ENCODE measurements around the gene ADSL. TPM values are rescaled to one million over a fixed set of nuclear protein-coding genes. Genes with fewer than 3 reads are reported as not detected.

Gene ADSL
- polyA plus RNA-seq, 1 donor, result 83.9 TPM

DNA sequence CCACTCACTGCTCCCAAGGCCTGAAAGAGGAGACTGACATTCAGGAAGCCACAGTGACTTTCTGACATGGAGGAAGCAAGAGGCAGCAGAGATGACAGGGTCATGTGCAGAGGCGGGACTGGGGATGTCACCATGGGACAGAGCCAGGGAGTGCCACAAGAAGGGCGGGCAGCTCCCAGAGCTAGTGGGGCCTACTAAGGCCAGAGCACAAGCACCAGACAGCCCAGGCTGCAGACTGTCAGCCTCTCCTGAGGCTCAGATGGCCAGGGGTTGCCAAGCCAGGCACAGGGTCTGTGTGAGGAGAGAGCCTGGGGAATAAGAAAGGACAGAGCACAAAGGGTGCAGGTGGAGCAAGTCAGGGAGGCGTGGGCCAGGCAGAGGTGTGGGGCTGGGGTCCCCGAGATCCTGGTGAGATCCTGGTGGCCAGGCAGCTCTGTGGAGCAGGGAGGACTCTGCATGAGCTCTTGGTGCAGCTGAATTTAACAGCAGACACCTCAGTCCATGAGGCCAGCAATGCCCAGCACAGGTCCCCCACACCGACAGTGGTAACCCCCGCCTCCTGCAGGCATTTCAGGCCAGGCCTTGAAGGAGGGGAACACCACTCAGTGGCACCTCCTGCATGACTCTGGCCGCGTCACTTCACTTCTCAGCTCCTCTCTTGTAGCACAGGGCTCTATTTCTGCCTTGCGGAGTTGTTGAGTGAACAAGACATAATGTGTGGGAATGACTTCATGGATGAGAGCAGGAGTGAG, 76.4 kb downstream of the ADSL start:
- H3K9me3 ChIP-seq (ENCODE audit: control insufficient read depth, low read depth, low read length), result peaks cover 9% of the 10 kb centered on the region
- no peaks in the 10 kb centered on the region for H3K4me1 ChIP-seq (ENCODE audit: control insufficient read depth, insufficient read depth, low read length)
- peaks cover 93% of the 10 kb centered on the region for H3K36me3 ChIP-seq (ENCODE audit: control insufficient read depth, insufficient read depth, low read length)
- no peaks in the 10 kb centered on the region for H3K27me3 ChIP-seq (ENCODE audit: control insufficient read depth, insufficient read depth, low read length)
- H3K27ac ChIP-seq (ENCODE audit: low read length), result no peak overlapping the region
- WGBS (ENCODE audit: insufficient coverage, low lambda C conversion rate), result no CpG with 5 or more reads among the region's 9 CpGs
- DNase-seq, result no peak
- H3K4me3 ChIP-seq (ENCODE audit: low read length), result no peak overlapping the region

DNA sequence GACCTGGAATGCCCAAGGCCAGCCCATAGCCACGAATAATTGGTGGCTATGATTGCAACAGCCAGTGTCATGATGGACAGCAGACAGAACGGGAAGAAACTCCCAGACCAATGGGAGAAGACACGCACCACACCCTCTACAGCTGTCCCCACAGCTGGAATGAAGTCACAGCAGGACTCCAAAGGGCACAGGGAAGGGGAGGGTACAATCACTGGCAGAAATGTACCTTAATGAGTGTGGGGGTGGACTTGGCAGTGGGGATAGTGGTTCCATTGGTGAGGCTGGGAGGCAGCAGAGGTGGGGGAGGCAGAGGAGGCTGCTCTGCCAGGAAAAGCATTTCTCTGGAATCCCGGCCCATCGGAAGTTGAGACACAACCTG, 77.0 kb downstream of the ADSL start:
- Histone ChIP-seq H3K9me3 (ENCODE audit: control insufficient read depth, low read depth, low read length) (peaks cover 8% of the 10 kb centered on the region), H3K27ac (ENCODE audit: low read length) (no peak overlapping the region), H3K4me3 (ENCODE audit: low read length) (no peak overlapping the region), H3K27me3 (ENCODE audit: control insufficient read depth, insufficient read depth, low read length) (no peaks in the 10 kb centered on the region), H3K4me1 (ENCODE audit: control insufficient read depth, insufficient read depth, low read length) (no peaks in the 10 kb centered on the region), H3K36me3 (ENCODE audit: control insufficient read depth, insufficient read depth, low read length) (peaks cover 93% of the 10 kb centered on the region)
- DNase-seq, result no peak
- WGBS (ENCODE audit: insufficient coverage, low lambda C conversion rate), result no CpG with 5 or more reads among the region's 5 CpGs

DNA sequence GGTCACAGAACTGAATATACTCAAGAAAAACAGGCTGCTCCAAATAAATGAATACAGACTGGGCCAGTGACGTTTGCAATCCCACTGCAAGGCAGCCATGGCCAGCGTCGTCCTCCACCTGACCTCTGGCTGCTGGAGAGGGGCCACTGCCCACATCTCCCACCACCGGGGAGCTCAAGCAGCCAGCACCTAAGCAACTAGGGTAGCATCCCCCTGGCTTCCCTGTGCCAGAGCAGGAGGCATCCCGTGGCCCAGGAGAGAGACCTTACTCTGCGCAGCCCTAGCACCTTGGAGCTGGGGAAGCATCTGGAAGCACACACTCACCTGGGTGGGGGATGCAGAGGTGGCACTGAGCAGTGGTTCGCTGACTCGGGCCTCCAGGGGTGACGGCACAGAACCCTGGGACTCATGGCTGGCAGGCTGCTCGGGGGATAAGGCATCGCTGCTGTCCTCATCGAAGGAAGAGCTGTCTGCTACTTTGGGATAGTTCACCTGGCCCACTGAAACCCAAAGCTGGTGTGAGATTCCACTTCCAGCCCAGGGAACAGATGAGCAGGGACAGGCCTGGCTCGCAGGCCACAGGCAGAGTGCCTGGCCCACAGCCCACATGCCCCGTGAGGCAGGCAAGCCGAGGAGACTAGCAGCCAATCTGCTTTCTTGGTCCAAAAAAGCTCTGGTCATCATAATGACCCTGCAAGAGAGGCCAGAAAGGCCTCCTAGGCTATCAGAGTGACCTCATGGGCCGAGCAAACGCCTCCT, 77.8 kb downstream of the ADSL start:
- peaks cover 92% of the 10 kb centered on the region for H3K36me3 ChIP-seq (ENCODE audit: control insufficient read depth, insufficient read depth, low read length)
- no peak overlapping the region for H3K4me3 ChIP-seq (ENCODE audit: low read length)
- H3K4me1 ChIP-seq (ENCODE audit: control insufficient read depth, insufficient read depth, low read length), result no peaks in the 10 kb centered on the region
- DNase-seq, result no peak
- no peaks in the 10 kb centered on the region for H3K27me3 ChIP-seq (ENCODE audit: control insufficient read depth, insufficient read depth, low read length)
- 90% methylated on average over 2 of the region's 17 CpGs for WGBS (ENCODE audit: insufficient coverage, low lambda C conversion rate)
- H3K27ac ChIP-seq (ENCODE audit: low read length), result no peak overlapping the region
- H3K9me3 ChIP-seq (ENCODE audit: control insufficient read depth, low read depth, low read length), result peaks cover under 1% of the 10 kb centered on the region

DNA sequence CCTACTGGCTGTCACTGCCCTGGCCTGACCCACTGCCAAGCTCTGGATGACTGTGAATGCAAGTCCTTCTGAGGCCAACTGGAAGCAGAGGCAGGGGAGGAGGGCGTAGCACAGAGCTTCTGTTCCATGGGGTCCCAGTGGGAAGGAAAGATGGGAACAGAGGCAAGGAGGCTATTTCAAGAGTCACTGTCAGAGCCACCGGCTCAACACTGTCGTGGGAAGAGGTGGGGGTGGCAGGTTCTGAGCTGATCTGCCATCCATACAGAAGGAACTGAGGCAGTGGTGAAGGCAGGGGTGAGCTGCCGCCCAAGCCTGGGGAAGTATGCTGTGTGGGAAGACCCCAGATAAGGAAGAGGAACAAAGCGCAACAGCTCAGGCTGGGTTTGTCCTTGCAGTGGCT, 78.8 kb downstream of the ADSL start:
- no peak for DNase-seq
- no peak overlapping the region for H3K4me3 ChIP-seq (ENCODE audit: low read length)
- H3K9me3 ChIP-seq (ENCODE audit: control insufficient read depth, low read depth, low read length), result no peaks in the 10 kb centered on the region
- H3K27me3 ChIP-seq (ENCODE audit: control insufficient read depth, insufficient read depth, low read length), result no peaks in the 10 kb centered on the region
- no peaks in the 10 kb centered on the region for H3K4me1 ChIP-seq (ENCODE audit: control insufficient read depth, insufficient read depth, low read length)
- H3K36me3 ChIP-seq (ENCODE audit: control insufficient read depth, insufficient read depth, low read length), result peaks cover 91% of the 10 kb centered on the region
- no CpG with 5 or more reads among the region's 5 CpGs for WGBS (ENCODE audit: insufficient coverage, low lambda C conversion rate)
- H3K27ac ChIP-seq (ENCODE audit: low read length), result no peak overlapping the region

DNA sequence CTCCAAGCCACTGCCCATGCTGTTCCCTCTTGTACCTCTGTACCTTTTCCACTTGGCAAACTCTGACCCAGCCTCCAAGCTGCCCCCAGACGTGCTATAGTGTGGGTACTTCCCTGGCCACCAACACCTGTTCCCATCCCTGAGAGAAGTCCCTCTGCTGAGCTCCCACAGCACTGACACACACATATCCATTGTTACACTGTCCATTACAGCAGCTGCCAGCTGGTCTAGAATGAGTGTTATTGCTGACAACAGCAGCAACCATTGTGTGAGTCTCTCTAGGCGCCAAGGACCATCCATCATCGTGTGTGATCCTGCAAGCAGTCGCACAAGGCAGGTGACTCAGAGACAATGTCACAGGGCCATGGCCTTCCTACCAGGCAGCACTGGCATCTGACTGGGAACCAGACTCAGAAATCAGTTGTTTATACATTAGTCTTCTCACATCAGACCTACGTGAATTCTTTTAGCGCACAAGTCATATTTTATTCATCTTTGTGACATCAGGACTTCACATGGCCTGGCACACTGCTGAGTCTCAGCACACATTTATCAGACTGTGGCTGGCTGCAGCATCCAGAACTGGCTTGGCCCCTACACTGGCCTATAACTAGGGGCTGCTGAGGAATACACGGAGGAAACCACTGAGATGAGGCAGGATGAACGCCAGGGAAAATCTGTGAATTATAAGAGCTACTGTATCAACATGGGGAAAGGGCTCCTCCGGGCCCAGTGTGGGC, 80.5 kb downstream of the ADSL start:
- Histone ChIP-seq H3K4me1 (ENCODE audit: control insufficient read depth, insufficient read depth, low read length) (no peaks in the 10 kb centered on the region), H3K9me3 (ENCODE audit: control insufficient read depth, low read depth, low read length) (no peaks in the 10 kb centered on the region), H3K4me3 (ENCODE audit: low read length) (no peak overlapping the region), H3K27ac (ENCODE audit: low read length) (no peak overlapping the region), H3K36me3 (ENCODE audit: control insufficient read depth, insufficient read depth, low read length) (peaks cover 84% of the 10 kb centered on the region), H3K27me3 (ENCODE audit: control insufficient read depth, insufficient read depth, low read length) (no peaks in the 10 kb centered on the region)
- WGBS (ENCODE audit: insufficient coverage, low lambda C conversion rate), result 80% methylated on average over 1 of the region's 9 CpGs
- no peak for DNase-seq

DNA sequence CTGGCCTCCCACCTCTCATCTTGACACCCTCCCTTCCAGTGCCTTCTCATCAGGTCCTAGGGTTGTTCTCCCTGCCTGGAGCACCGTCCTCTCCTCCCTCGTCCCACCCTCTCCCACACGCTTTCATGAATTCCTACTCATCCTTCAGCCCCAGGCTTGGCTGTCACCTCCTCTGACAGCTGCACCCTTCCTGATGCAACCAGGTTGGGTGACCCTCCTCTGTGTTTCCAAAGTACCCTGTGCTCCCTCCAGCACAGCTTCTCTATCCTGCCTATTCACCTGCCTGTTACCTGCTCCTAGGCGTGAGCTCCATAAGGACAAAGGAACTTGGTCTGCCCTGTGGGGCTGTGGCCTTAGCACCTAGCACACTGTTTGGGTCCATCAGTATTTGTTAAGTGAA, 82.5 kb downstream of the ADSL start:
- Histone ChIP-seq H3K27me3 (ENCODE audit: control insufficient read depth, insufficient read depth, low read length) (no peaks in the 10 kb centered on the region), H3K4me1 (ENCODE audit: control insufficient read depth, insufficient read depth, low read length) (no peaks in the 10 kb centered on the region), H3K4me3 (ENCODE audit: low read length) (no peak overlapping the region), H3K9me3 (ENCODE audit: control insufficient read depth, low read depth, low read length) (no peaks in the 10 kb centered on the region), H3K36me3 (ENCODE audit: control insufficient read depth, insufficient read depth, low read length) (peaks cover 66% of the 10 kb centered on the region), H3K27ac (ENCODE audit: low read length) (no peak overlapping the region)
- DNase-seq, result no peak
- WGBS (ENCODE audit: insufficient coverage, low lambda C conversion rate), result 93% methylated on average over 3 of the region's 4 CpGs

DNA sequence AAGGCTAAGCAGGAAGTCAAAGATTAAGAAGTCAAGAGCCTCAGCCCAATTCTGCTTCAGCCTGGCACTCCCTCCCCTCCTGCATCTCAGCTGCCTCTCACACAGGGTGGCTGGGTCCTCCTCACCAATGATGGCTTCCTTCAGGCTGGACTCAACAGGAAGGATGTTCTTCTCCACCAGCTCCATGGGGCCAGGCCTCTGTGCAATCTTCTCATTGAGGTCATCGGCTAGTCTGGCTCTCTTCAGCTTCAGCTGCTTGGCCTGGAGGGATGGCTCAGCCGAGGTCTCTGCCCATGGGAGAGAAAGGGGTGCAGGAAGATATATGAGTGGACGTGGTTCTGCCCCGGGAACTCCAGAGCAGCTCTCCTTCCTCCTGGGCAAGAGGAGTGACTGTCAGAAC, 83.2 kb downstream of the ADSL start:
- H3K9me3 ChIP-seq (ENCODE audit: control insufficient read depth, low read depth, low read length), result no peaks in the 10 kb centered on the region
- DNase-seq, result no peak
- no CpG with 5 or more reads among the region's 4 CpGs for WGBS (ENCODE audit: insufficient coverage, low lambda C conversion rate)
- H3K27ac ChIP-seq (ENCODE audit: low read length), result no peak overlapping the region
- H3K4me3 ChIP-seq (ENCODE audit: low read length), result no peak overlapping the region
- H3K4me1 ChIP-seq (ENCODE audit: control insufficient read depth, insufficient read depth, low read length), result no peaks in the 10 kb centered on the region
- H3K27me3 ChIP-seq (ENCODE audit: control insufficient read depth, insufficient read depth, low read length), result no peaks in the 10 kb centered on the region
- peaks cover 60% of the 10 kb centered on the region for H3K36me3 ChIP-seq (ENCODE audit: control insufficient read depth, insufficient read depth, low read length)

DNA sequence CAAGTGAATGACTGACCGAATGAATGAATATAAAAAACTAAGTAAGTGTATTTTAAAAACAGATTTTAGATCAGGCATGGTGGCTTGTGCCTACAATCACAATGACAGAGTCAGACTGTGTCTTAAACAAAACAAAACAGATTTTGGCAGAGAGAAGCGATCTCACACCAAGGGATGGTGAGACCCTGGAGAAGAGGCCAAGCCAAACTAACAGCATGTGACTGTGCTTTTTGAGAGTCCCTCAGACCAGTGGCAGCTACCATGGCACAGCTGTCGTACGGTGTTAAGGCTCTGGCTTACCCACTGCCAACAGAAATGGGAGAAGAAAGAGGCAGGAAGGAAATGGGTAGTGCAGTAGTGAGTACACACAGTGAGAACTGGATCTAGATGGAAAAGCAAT, 84.7 kb downstream of the ADSL start:
- Histone ChIP-seq H3K4me1 (ENCODE audit: control insufficient read depth, insufficient read depth, low read length) (no peaks in the 10 kb centered on the region), H3K27ac (ENCODE audit: low read length) (no peak overlapping the region), H3K9me3 (ENCODE audit: control insufficient read depth, low read depth, low read length) (no peaks in the 10 kb centered on the region), H3K27me3 (ENCODE audit: control insufficient read depth, insufficient read depth, low read length) (no peaks in the 10 kb centered on the region), H3K36me3 (ENCODE audit: control insufficient read depth, insufficient read depth, low read length) (peaks cover 49% of the 10 kb centered on the region), H3K4me3 (ENCODE audit: low read length) (no peak overlapping the region)
- no peak for DNase-seq
- no CpG with 5 or more reads among the region's 4 CpGs for WGBS (ENCODE audit: insufficient coverage, low lambda C conversion rate)

DNA sequence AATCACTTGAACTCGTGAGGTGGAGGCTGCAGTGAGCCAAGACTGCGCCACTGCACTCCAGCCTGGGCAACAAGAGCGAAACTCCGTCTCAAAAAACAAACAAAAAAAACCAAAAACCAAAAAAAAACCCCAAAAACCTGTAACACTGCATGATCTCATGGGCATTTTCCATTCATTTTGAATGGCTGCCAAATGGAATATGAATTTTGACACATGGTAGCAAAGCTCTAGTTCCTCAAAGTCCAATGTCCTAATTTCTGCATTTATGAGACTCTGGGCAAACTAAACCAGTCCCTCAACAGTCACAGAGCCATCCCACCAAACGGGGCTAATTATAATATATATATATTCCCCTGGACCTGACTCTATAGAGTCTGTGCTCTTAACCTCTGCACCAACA, 85.9 kb downstream of the ADSL start:
- DNase-seq, result no peak
- Histone ChIP-seq H3K4me3 (ENCODE audit: low read length) (no peak overlapping the region), H3K9me3 (ENCODE audit: control insufficient read depth, low read depth, low read length) (no peaks in the 10 kb centered on the region), H3K36me3 (ENCODE audit: control insufficient read depth, insufficient read depth, low read length) (peaks cover 38% of the 10 kb centered on the region), H3K4me1 (ENCODE audit: control insufficient read depth, insufficient read depth, low read length) (no peaks in the 10 kb centered on the region), H3K27ac (ENCODE audit: low read length) (no peak overlapping the region), H3K27me3 (ENCODE audit: control insufficient read depth, insufficient read depth, low read length) (no peaks in the 10 kb centered on the region)
- WGBS (ENCODE audit: insufficient coverage, low lambda C conversion rate), result no CpG with 5 or more reads among the region's 5 CpGs

DNA sequence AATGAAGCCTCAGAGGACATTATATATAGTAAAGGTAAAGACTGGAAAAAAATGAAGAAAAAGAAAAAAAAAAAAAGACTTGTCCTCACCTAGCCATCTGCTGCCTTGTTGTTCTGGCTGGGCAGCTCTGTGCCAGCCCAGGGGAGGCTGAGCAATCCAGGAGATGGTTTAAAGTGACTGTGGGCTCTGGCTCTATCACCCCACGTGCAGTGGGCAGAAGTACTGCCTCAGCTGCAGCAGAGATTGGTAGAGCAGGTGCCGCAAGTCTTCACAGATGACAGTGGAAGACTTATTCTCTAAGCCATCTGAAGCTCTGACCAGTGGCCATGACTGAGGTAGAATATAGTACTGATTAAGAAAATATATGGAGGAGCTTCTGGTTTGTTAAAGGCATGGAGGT, 86.3 kb downstream of the ADSL start:
- Histone ChIP-seq H3K36me3 (ENCODE audit: control insufficient read depth, insufficient read depth, low read length) (peaks cover 33% of the 10 kb centered on the region), H3K4me1 (ENCODE audit: control insufficient read depth, insufficient read depth, low read length) (no peaks in the 10 kb centered on the region), H3K4me3 (ENCODE audit: low read length) (no peak overlapping the region), H3K9me3 (ENCODE audit: control insufficient read depth, low read depth, low read length) (no peaks in the 10 kb centered on the region), H3K27ac (ENCODE audit: low read length) (no peak overlapping the region), H3K27me3 (ENCODE audit: control insufficient read depth, insufficient read depth, low read length) (no peaks in the 10 kb centered on the region)
- WGBS (ENCODE audit: insufficient coverage, low lambda C conversion rate), result no CpG with 5 or more reads among the region's 2 CpGs
- DNase-seq, result no peak
